GM12878 (cell line): ENCODE measurements around the gene TIPARP. TPM values are rescaled to one million over a fixed set of nuclear protein-coding genes. Genes with fewer than 3 reads are reported as not detected.

Experiments
- BHLHE40 ChIP-seq, 2 experiments: fragments of 450-650 bp in 1 of 2; IDR thresholded peaks; 2 replicates each; pipeline ENCODE4 v1.6.1; 2011 to 2017; ENCODE audit warnings: low read depth in 2 of 2, borderline replicate concordance in 1 of 2, improper control_type of control experiment in 1 of 2, low read length in 1 of 2, mild to moderate bottlenecking in 1 of 2
- POU2F2 ChIP-seq: IDR thresholded peaks from 3 replicates; pipeline ENCODE4 v1.6.1; 2011; ENCODE audit warnings: low read depth, mild to moderate bottlenecking, low read length, borderline replicate concordance
- polyA plus RNA-seq, 11 experiments: library from polyadenylated mRNA; depleted of rRNA in 4 of 11; unstranded in 6 of 11; stranded (reverse) in 5 of 11; fragments of >200 nt; fragmentation: Nextera tagmentation in 4 of 11; fragmentation: Illumina TruSeq in 1 of 11; extraction: Ambion mirVana in 4 of 11; extraction: Trizol in 1 of 11; gene quantifications; 1 replicate in 1 of 11; 2 replicates in 10 of 11; pipeline versions ENCODE4 v1.2.1 to v1.2.3, GENCODE V29; 2011 to 2016; ENCODE audit warnings: inconsistent platforms in 2 of 11, missing spikeins in 2 of 11, low read depth in 1 of 11
- total RNA-seq, 4 experiments: library from RNA; depleted of rRNA in 3 of 4; stranded (reverse); fragments of >200 nt in 3 of 4; fragmentation: Illumina TruSeq in 1 of 4; extraction: Trizol in 1 of 4; gene quantifications; 2 replicates each; pipeline versions ENCODE4 v1.2.1 to v1.2.3, GENCODE V29; 2013 to 2021
- TF ChIP-seq, protein P1 (sequence below): IDR thresholded peaks from 2 replicates; pipeline ENCODE4 v1.6.1; 2012; ENCODE audit warnings: improper control_type of control experiment, low read depth, low read length; ENCODE audit not compliant: insufficient replicate concordance
- TF ChIP-seq, protein P2 (sequence below): fragments of 450-650 bp; IDR thresholded peaks from 2 replicates; pipeline ENCODE4 v1.6.1; 2017; ENCODE audit warnings: low read depth, mild to moderate bottlenecking, moderate library complexity

Gene TIPARP
- total and polyA plus RNA-seq, 10 of the 15 experiments (the other 5 are each of a cell fraction or from before 2014, with no cell fraction given), result 3.2 to 21.5 (median 12.0) TPM

DNA sequence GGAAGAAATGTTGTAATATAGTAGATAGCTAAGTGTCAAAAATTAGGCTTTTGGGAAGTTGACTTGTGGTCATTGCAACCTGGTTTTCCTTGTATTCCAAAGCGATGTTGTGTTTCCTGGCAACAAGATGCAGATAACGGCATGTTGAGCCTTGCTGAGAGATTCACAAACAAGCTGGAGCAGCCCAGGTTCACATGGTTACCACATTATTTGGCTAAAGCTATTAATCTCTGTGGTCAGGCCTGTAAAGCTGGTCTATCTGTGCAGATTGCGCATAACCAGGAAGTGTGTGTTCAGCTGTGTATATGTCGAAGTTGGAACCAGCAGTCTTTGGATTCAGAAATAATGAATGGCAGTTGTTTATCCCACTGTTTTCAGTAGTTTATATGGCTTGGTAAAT is 6.6 kb downstream of the TIPARP start (continued):
- TF ChIP-seq, protein P1, sequence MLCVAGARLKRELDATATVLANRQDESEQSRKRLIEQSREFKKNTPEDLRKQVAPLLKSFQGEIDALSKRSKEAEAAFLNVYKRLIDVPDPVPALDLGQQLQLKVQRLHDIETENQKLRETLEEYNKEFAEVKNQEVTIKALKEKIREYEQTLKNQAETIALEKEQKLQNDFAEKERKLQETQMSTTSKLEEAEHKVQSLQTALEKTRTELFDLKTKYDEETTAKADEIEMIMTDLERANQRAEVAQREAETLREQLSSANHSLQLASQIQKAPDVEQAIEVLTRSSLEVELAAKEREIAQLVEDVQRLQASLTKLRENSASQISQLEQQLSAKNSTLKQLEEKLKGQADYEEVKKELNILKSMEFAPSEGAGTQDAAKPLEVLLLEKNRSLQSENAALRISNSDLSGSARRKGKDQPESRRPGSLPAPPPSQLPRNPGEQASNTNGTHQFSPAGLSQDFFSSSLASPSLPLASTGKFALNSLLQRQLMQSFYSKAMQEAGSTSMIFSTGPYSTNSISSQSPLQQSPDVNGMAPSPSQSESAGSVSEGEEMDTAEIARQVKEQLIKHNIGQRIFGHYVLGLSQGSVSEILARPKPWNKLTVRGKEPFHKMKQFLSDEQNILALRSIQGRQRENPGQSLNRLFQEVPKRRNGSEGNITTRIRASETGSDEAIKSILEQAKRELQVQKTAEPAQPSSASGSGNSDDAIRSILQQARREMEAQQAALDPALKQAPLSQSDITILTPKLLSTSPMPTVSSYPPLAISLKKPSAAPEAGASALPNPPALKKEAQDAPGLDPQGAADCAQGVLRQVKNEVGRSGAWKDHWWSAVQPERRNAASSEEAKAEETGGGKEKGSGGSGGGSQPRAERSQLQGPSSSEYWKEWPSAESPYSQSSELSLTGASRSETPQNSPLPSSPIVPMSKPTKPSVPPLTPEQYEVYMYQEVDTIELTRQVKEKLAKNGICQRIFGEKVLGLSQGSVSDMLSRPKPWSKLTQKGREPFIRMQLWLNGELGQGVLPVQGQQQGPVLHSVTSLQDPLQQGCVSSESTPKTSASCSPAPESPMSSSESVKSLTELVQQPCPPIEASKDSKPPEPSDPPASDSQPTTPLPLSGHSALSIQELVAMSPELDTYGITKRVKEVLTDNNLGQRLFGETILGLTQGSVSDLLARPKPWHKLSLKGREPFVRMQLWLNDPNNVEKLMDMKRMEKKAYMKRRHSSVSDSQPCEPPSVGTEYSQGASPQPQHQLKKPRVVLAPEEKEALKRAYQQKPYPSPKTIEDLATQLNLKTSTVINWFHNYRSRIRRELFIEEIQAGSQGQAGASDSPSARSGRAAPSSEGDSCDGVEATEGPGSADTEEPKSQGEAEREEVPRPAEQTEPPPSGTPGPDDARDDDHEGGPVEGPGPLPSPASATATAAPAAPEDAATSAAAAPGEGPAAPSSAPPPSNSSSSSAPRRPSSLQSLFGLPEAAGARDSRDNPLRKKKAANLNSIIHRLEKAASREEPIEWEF, result no peak
- TF ChIP-seq POU2F2 (peak; percentile 92; the same call in 2 of the 3 replicates), BHLHE40 (IDR thresholded peaks at IDR 0.05; ENCODE audit: borderline replicate concordance in 1 of 2, low read depth in 2 of 2, low read length in 1 of 2) (no peak)
- TF ChIP-seq, protein P2, sequence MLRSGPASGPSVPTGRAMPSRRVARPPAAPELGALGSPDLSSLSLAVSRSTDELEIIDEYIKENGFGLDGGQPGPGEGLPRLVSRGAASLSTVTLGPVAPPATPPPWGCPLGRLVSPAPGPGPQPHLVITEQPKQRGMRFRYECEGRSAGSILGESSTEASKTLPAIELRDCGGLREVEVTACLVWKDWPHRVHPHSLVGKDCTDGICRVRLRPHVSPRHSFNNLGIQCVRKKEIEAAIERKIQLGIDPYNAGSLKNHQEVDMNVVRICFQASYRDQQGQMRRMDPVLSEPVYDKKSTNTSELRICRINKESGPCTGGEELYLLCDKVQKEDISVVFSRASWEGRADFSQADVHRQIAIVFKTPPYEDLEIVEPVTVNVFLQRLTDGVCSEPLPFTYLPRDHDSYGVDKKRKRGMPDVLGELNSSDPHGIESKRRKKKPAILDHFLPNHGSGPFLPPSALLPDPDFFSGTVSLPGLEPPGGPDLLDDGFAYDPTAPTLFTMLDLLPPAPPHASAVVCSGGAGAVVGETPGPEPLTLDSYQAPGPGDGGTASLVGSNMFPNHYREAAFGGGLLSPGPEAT, result 0 out of 2 replicates have a peak, but pooled peaks have one; percentile 23
